ENCODE measurements around the gene PIM2. TPM values are rescaled to one million over a fixed set of nuclear protein-coding genes. Genes with fewer than 3 reads are reported as not detected.

The PIM2 gene
- total and polyA plus RNA-seq, 2 of the 4 experiments (the other 2 are of a cell fraction), result 7.3 to 9.4 TPM

DNA sequence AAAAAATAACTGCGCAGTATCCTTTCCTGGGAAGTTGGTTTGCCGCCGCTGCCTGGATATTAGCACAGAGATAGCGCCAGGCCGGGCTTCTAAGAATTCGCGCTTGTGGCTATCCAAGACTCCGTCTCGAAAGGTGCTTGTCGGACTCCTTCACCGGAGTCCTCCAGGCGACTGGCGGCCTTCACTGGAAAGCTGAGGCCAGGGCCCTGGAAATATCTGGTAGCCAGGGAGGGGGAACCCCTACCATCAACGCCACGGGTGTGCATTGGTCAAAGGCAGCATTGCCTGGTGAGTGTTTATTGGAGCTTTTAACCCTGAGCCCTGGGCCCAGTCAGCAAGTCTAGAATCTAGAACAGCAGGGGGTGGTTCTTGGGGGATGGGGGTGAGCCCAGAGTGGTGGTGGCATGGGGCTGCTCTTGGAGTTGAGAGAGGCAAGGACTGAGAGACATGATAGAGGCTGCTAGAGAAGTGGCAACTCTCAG, 577 bp upstream of the PIM2 start:
- H3K4me3 ChIP-seq (ENCODE audit: insufficient read depth, low read depth, low read length), result peak overlapping the region; percentile 57
- TF ChIP-seq, protein P1, sequence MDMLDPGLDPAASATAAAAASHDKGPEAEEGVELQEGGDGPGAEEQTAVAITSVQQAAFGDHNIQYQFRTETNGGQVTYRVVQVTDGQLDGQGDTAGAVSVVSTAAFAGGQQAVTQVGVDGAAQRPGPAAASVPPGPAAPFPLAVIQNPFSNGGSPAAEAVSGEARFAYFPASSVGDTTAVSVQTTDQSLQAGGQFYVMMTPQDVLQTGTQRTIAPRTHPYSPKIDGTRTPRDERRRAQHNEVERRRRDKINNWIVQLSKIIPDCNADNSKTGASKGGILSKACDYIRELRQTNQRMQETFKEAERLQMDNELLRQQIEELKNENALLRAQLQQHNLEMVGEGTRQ (IDR thresholded peaks at IDR 0.05; ENCODE audit: low read depth, low read length), result no peak
- TF ChIP-seq RAD21 (IDR thresholded peaks at IDR 0.05; ENCODE audit: low read length) (no peak), CHD1 (IDR thresholded peaks at IDR 0.05; ENCODE audit: low read depth, low read length) (no peak)
- TF ChIP-seq, protein P2, sequence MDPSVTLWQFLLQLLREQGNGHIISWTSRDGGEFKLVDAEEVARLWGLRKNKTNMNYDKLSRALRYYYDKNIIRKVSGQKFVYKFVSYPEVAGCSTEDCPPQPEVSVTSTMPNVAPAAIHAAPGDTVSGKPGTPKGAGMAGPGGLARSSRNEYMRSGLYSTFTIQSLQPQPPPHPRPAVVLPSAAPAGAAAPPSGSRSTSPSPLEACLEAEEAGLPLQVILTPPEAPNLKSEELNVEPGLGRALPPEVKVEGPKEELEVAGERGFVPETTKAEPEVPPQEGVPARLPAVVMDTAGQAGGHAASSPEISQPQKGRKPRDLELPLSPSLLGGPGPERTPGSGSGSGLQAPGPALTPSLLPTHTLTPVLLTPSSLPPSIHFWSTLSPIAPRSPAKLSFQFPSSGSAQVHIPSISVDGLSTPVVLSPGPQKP (IDR thresholded peaks at IDR 0.05; ENCODE audit: borderline replicate concordance, low read depth, low read length), result no peak
- H3K27me3 ChIP-seq (ENCODE audit: control insufficient read depth, insufficient read depth, low read length), result no peaks in the 10 kb centered on the region
- peaks cover 16% of the 10 kb centered on the region; the same call in 1 of the 2 replicates for H4K20me1 ChIP-seq (ENCODE audit: insufficient read depth, low read length)
- H4K8ac ChIP-seq (ENCODE audit: low read depth in 2 of 2, low read length in 2 of 2), result no peak overlapping the region
- H3K4me1 ChIP-seq (ENCODE audit: control insufficient read depth, insufficient read depth, low read length), result peaks cover 3% of the 10 kb centered on the region; the same call in 1 of the 2 replicates
- in situ Hi-C loops (cut with MboI; ENCODE audit: low sequenced_read_pairs), result no loop called here
- no peak overlapping the region for H4K91ac ChIP-seq (ENCODE audit: insufficient read depth, low read depth, low read length)
- H3K23ac ChIP-seq (ENCODE audit: low read depth, low read length), result no peak overlapping the region
- no peak overlapping the region for H3K27ac ChIP-seq (ENCODE audit: insufficient read depth, low read length)
- no peak overlapping the region for H3K9ac ChIP-seq (ENCODE audit: low read depth, low read length)
- no peak overlapping the region for H2BK20ac ChIP-seq (ENCODE audit: low read depth, low read length)
- H3K79me1 ChIP-seq (ENCODE audit: low read depth in 1 of 2, low read length in 2 of 2), result peaks cover 4 to 21% of the 10 kb centered on the region in 2 experiments; a peak in 2 of 4 replicates
- no TSS peak for BruUV-seq (replicated peaks)
- H2BK15ac ChIP-seq (ENCODE audit: low read depth, low read length), result no peak overlapping the region
- peaks cover 5% of the 10 kb centered on the region; the same call in 1 of the 2 replicates for H3K9me1 ChIP-seq (ENCODE audit: insufficient read depth, low read length)
- H2AK9ac ChIP-seq (replicated peaks; ENCODE audit: low read depth, low read length, poor library complexity), result peak overlapping the region; percentile 3
- peak overlapping the region; percentile 56 for H3K4me2 ChIP-seq (ENCODE audit: low read depth, low read length)
- peak overlapping the region; percentile 85 for H2AFZ ChIP-seq (replicated peaks; ENCODE audit: low read length, poor library complexity)
- ChIA-PET CTCF (no interaction called here), POLR2A (ENCODE audit: unreplicated experiment) (no interaction called here)
- H3K14ac ChIP-seq (replicated peaks; ENCODE audit: low read depth, low read length), result no peak overlapping the region
- H2AK5ac ChIP-seq (ENCODE audit: low read depth, low read length), result no peak overlapping the region
- no peak for DNase-seq
- H3K18ac ChIP-seq (ENCODE audit: low read depth, low read length), result no peak overlapping the region
- H3K4ac ChIP-seq (ENCODE audit: low read depth, low read length), result no peak overlapping the region
- no peak overlapping the region for H2BK120ac ChIP-seq (ENCODE audit: low read depth, low read length)
- WGBS, 2 experiments (ENCODE audit: extremely low coverage in 2 of 2, insufficient read length in 1 of 2), result 52% methylated on average over 6 of the region's 15 CpGs; no CpG with 5 or more reads in 1 of the 2 experiments
- H3K9me3 ChIP-seq (ENCODE audit: control insufficient read depth, insufficient read depth, low read length), result no peaks in the 10 kb centered on the region; the same call in 1 of the 2 replicates
- intact Hi-C loops (cut with micrococcal nuclease), result loop anchor here (5.0 kb wide), 1 partner anchor 123 kb away; the partner anchor contains the start of gene TFE3
- dilution Hi-C loops (cut with HindIII; ENCODE audit: low sequenced_read_pairs, unreplicated experiment), result no loop called here
- no peak overlapping the region for H4K5ac ChIP-seq (ENCODE audit: low read depth, low read length)
- H3K36me3 ChIP-seq (ENCODE audit: control insufficient read depth, insufficient read depth, low read length), result peaks cover 12% of the 10 kb centered on the region
- peak; percentile 3; the same call in 1 of the 2 replicates for ATAC-seq (ENCODE audit: low read depth)
- H2BK5ac ChIP-seq (ENCODE audit: low read depth, low read length, poor library complexity, severe bottlenecking), result no peak overlapping the region
- H3K56ac ChIP-seq (ENCODE audit: extremely low read depth, insufficient read depth, low read length), result no peak overlapping the region
